ENCODE data around the gene OSTC.

DNA sequence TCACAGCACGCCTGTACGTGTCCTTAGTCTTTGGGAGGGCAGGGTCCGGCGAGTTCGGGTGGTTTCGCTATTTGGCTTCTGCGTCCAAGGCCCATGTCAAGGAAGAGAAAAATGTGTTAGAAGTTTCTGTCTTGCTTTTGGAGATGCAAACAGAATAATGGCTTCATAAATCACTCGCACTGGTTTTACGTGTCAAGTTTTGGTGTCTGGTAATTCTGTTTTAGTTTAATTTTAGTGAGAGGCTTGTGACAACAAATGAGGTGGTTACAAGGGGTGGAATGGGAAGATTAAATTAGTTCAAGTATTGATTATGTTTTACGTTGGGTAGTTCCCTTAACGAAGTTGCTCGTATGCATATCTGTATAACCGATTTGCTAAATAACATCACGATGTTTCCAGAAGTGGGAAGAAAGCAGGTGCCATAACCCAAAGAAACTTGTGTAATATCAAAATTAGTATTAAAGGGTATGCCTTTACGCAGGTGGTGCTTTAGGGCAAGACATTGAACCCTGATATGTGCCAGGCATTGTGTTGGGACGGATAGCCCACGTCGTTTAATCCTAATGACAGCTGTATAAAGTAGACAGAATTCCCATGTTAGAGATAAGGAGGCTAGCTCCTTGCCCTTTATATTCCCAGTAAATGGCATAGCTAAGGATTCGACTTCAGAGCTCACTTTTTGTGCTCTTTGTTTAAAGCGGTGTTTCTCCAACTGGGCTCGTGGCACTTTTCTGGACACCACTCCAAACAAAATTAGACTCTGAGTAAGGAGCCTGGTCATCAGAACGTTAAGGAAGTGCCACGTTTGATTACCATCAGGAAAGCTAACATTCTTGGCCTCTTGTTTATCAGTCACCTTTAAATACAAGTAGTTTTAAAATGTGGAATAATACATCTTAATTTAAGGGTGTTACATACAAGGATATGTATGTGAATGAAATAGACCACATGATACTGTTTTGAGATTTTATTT is 29.2 kb upstream of the OSTC start:
- TF ChIP-seq POLR2A (IDR thresholded peaks at IDR 0.05): no peak
- TF ChIP-seq, protein P1, sequence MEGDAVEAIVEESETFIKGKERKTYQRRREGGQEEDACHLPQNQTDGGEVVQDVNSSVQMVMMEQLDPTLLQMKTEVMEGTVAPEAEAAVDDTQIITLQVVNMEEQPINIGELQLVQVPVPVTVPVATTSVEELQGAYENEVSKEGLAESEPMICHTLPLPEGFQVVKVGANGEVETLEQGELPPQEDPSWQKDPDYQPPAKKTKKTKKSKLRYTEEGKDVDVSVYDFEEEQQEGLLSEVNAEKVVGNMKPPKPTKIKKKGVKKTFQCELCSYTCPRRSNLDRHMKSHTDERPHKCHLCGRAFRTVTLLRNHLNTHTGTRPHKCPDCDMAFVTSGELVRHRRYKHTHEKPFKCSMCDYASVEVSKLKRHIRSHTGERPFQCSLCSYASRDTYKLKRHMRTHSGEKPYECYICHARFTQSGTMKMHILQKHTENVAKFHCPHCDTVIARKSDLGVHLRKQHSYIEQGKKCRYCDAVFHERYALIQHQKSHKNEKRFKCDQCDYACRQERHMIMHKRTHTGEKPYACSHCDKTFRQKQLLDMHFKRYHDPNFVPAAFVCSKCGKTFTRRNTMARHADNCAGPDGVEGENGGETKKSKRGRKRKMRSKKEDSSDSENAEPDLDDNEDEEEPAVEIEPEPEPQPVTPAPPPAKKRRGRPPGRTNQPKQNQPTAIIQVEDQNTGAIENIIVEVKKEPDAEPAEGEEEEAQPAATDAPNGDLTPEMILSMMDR (IDR thresholded peaks at IDR 0.05): no peak
